GM12865 (cell line): ENCODE measurements around the gene NOTCH1.

Experiments
- DNase-seq: peaks from one replicate; pipeline ENCODE4 v3.0.0; 2010; ENCODE audit warnings: low read depth
- H3K4me3 ChIP-seq: 2 replicates; pipeline ENCODE4 v1.5.1; 2011; ENCODE audit warnings: mild to moderate bottlenecking, low read depth, low read length, control low read depth
- TF ChIP-seq, protein P1 (sequence below): IDR thresholded peaks from 2 replicates; pipeline ENCODE4 v1.5.1; 2011; ENCODE audit warnings: low read length, control low read depth, low read depth, inconsistent platforms; ENCODE audit not compliant: insufficient read depth; ENCODE audit errors: missing control alignments

Gene NOTCH1

DNA sequence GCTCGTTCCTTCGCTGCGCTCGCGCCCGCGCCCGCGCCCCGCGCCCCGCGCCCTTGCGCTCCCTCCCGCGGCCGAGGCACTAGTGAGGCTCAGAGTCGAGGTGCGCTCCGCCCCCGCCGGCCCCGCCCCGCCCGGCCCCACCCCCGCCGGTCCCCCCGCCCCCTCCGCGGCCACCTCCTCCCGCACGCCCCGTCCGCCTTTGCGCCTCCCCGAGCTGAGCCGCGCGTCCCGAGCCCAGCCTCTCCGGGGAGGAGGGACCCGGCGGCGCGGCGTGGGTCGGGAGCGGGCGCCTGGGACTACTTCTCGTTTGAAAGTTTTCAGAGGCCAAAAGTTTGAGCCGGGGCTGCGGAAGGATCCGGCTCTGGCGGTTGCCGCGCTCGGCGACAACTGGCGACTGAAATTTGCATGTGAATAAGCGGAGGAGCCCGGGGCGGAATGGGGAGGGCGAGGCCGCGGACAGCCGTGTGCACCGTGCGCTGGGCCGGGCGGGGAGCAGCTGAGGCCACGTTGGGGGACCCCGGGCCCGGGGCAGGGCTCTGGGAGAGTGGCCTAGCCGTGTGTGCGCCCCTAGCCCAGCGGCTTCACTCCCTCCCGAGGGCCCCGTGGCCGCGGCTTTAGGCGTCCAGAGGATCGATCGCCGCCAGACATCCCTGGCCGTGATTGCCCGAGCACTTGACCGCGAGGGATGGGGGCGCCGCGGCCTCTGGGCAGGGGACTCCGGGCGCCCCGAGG lies at the start of gene NOTCH1:
Gene NOTCH1, minus strand, starts transcription at position 84 of the 732 bp plus-strand sequence. CDS start 262 bp downstream, outside the sequence.
- TF ChIP-seq, protein P1, sequence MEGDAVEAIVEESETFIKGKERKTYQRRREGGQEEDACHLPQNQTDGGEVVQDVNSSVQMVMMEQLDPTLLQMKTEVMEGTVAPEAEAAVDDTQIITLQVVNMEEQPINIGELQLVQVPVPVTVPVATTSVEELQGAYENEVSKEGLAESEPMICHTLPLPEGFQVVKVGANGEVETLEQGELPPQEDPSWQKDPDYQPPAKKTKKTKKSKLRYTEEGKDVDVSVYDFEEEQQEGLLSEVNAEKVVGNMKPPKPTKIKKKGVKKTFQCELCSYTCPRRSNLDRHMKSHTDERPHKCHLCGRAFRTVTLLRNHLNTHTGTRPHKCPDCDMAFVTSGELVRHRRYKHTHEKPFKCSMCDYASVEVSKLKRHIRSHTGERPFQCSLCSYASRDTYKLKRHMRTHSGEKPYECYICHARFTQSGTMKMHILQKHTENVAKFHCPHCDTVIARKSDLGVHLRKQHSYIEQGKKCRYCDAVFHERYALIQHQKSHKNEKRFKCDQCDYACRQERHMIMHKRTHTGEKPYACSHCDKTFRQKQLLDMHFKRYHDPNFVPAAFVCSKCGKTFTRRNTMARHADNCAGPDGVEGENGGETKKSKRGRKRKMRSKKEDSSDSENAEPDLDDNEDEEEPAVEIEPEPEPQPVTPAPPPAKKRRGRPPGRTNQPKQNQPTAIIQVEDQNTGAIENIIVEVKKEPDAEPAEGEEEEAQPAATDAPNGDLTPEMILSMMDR, result no peak
- H3K4me3 ChIP-seq, result peak within 1 kb of the TSS; percentile 89
- peak; percentile 98 for DNase-seq

DNA sequence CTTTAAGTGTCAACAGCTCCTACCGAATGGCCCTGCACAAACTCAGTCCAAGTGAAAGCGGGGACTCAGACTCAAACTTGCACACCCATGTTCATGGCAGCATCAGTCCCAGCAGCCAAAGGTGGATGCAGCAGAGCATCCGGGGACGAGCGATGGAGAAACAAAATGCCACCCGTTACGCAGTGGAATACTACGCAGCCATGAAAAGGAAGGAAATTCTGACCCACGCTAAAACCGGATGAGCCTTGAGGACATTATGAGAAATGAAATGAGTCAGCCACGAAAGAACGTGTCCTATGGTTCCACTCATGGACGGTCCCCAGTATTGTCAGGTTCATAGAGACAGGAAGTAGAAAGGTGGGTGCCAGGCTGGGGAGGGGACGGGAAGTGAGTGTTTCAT lies 48.6 kb upstream of the NOTCH1 start:
- DNase-seq, result no peak
- no peak overlapping the region for H3K4me3 ChIP-seq
- TF ChIP-seq, protein P1, result no peak

DNA sequence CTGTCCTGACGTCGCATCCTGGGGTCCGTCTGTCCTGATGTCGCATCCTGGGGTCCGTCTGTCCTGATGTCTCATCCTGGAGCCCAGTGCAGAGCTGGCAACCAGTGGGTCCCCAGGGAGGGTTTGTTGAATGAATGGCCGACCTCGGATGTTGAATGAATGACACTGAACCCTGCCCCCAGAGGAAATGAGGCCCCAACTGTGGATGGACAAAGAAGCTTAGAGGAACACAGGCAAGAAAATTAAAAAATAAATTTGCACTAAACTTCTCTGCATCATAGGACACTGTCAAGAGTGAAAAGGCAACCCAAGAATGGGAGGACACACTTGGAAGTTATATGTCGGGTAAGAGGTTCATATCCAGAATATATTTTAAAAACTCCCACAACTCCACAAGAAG lies 47.7 kb upstream of the NOTCH1 start:
- H3K4me3 ChIP-seq, result no peak overlapping the region
- TF ChIP-seq, protein P1, result no peak
- no peak for DNase-seq

DNA sequence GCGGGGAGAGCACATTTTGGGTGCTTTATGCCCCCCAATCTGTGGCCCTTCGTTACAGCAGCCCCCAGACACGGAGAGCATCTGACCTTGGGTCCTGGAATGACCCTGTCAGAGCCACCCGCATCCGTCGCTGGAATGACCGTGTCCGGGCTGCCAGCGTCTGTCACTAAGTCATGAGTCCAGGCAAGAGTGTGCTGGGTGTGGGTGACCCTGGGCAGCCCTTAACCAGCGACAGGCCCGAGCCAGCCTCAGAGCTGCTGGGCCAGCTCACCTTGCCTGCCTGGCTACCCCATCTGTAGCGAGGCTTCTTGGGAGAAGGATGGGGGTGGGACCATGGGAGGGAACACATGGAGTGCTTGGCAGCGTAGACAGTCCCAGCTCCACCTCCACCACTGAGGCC lies 46.8 kb upstream of the NOTCH1 start:
- no peak overlapping the region for H3K4me3 ChIP-seq
- TF ChIP-seq, protein P1, result no peak
- DNase-seq, result no peak

DNA sequence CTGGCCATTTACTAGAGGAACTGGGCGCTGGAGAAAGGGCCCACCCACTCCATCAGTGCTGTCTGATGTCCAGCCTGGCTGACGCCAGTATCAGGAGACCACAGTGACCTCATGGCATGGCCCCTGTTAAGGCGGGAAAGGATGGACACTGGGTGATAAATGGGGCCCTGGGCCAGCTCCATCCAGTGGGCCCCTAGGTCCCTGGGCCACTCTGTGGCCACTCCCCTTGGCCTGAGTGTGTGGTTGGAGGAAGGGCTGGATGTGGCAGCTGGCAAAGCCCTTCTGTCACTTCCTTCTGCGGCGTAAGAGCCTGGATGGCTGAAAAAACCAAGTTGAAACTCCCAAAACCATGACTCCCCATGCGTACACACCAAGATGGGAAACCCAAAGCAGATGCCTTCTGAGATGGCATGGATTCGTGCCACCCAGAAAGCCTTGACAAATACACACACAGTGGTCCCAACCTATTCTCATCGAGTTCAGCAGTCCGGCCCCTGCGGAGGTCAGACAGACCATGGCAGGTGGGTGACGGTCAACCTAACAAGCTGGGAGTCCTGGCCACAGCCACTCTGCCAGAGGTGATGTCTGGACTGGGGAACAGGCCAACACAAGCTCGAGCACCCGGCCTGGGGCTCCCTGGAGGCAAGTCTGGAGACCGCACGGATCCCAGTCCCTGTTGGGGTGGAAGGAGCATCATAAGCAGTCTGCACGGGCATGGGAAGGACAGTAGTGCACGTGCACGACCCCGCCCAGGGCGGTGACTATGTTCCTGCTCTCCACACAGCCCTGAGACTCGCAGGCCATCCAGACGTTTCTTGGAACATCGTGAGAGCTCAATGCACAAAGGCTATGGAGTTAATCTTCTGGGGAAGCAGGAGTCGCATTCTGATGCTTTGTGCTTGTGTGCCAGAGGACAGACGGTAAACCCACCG lies 45.2 kb upstream of the NOTCH1 start:
- no peak overlapping the region for H3K4me3 ChIP-seq
- DNase-seq, result no peak
- TF ChIP-seq, protein P1, result no peak

DNA sequence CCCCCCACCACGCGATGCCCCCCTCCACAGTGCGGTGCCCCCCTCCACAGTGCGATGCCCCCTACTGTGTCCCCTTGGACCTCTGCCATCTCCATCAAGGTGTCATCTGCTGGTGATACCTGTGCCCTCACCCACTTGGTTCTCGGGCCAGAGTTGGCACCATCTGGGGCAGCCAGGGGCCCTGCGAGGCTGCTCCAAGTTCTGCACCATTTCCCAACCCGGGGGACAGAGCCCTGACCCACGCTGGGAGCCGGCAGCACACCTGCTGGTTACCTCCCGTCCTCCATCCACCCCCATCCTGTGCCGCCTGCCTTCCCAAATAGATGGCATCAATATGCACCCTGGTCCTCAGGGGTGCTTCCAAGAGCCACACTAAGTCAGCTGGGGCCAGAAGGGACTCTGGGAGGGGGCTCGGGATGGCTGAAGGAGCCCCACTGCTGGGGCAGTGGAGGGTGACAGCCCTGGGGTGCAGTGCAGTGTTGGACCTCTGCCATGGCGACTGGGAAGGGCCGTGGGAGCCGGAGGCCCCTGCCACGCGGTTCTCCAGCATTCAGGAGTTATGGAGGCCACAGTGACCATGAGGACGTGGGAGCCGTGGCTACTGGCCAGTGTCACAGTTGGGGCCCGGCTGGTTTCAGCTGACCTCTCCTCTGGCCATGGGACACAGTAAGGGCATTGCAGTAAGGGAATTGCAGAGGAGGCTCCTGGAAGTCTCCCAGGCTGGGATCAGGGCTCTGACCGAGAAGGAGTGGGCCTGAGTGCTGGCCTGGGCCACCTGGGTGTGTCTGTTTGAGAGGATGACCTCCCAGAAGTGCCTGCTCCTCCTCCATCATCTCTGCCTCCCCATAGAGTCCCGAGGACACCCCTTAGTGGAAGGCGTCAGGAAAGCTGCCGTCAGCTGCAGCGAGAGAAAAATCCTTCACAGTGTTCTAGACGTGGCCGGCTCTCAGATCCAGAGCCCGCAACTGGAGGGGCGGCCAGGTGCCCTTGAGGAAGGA lies 44.2 kb upstream of the NOTCH1 start:
- no peak overlapping the region for H3K4me3 ChIP-seq
- no peak for DNase-seq
- TF ChIP-seq, protein P1, result no peak
